Activated CD8-positive, alpha-beta memory T cell treated with anti-CD3 and anti-CD28 coated beads, Interleukin-2, amount 50 U/mL, for 1 hour (primary cell): ENCODE measurements around the gene TDRD9.
"Not testable (repeated sequence)": the region's sequence is repeated elsewhere in the genome, so short reads cannot be mapped to it uniquely, and the experiment has no call there.

ENCODE experiments used
- DNase-seq: peaks from one replicate; pipeline ENCODE4 v3.0.0-alpha.2; 2020; ENCODE audit errors: extremely low read depth

Gene TDRD9, protein sequence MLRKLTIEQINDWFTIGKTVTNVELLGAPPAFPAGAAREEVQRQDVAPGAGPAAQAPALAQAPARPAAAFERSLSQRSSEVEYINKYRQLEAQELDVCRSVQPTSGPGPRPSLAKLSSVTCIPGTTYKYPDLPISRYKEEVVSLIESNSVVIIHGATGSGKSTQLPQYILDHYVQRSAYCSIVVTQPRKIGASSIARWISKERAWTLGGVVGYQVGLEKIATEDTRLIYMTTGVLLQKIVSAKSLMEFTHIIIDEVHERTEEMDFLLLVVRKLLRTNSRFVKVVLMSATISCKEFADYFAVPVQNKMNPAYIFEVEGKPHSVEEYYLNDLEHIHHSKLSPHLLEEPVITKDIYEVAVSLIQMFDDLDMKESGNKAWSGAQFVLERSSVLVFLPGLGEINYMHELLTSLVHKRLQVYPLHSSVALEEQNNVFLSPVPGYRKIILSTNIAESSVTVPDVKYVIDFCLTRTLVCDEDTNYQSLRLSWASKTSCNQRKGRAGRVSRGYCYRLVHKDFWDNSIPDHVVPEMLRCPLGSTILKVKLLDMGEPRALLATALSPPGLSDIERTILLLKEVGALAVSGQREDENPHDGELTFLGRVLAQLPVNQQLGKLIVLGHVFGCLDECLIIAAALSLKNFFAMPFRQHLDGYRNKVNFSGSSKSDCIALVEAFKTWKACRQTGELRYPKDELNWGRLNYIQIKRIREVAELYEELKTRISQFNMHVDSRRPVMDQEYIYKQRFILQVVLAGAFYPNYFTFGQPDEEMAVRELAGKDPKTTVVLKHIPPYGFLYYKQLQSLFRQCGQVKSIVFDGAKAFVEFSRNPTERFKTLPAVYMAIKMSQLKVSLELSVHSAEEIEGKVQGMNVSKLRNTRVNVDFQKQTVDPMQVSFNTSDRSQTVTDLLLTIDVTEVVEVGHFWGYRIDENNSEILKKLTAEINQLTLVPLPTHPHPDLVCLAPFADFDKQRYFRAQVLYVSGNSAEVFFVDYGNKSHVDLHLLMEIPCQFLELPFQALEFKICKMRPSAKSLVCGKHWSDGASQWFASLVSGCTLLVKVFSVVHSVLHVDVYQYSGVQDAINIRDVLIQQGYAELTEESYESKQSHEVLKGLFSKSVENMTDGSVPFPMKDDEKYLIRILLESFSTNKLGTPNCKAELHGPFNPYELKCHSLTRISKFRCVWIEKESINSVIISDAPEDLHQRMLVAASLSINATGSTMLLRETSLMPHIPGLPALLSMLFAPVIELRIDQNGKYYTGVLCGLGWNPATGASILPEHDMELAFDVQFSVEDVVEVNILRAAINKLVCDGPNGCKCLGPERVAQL (N-terminal part only)

DNA sequence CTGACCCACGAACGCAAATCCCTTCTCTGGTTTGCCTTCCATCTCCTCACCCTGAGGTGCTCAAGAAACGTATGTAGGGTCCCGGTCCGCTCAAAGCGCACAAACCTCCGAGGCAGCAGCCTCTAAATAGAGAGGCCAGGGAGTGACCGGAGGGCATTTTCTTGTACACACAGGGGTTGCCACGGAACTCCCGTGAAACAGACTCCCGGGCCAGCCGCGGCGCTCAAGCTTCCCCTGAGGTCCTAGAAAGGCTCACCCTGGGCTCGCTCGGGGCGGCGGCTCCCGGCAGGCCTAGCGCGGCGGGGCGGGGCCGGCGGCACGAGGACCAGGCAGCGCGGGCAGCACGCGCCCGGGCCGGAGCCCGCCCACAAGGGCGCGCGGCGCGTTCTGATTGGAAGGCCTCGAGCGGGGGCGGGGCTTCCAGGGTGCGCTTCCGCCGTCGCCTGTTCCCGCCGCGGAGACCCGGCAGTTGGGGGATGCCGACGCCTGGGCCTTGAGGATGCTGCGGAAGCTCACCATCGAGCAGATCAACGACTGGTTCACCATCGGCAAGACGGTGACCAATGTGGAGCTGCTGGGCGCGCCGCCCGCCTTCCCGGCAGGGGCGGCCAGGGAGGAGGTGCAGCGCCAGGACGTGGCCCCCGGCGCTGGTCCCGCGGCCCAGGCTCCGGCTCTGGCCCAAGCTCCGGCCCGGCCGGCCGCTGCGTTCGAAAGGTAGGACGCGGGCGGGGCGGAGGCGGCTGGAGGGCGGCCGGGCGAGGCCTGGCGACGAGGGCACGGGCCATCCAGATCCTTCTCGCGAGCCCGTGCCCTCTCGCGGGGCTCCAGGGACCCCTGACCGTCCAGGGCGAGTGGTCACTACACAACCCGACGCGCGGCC lies at the start of gene TDRD9:
TDRD9 (plus strand) TSS at position 446 of the 880 bp plus-strand sequence; CDS start at position 500, 54 bp downstream.
- DNase-seq: no peak

DNA sequence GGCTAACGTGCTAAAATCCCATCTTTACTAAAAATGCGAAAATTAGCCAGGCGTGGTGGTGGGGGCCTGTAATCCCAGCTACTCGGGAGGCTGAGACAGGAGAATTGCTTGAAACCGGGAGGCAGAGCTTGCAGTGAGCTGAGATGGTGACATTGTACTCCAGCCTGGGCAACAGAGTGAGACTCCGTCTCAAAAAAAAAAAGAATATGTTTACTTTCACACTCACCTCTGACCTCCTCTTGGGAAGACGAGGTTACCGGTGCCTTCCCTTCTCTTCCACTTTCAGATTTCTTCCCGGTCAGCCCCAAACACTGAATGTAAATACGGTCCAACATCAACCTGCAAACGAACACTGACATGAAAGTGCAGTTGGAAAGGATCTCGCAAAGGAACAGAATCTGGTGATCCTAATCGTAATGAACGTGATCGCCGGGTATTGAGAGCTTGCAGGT lies 49.1 kb upstream of the TDRD9 start:
- DNase-seq: no peak

DNA sequence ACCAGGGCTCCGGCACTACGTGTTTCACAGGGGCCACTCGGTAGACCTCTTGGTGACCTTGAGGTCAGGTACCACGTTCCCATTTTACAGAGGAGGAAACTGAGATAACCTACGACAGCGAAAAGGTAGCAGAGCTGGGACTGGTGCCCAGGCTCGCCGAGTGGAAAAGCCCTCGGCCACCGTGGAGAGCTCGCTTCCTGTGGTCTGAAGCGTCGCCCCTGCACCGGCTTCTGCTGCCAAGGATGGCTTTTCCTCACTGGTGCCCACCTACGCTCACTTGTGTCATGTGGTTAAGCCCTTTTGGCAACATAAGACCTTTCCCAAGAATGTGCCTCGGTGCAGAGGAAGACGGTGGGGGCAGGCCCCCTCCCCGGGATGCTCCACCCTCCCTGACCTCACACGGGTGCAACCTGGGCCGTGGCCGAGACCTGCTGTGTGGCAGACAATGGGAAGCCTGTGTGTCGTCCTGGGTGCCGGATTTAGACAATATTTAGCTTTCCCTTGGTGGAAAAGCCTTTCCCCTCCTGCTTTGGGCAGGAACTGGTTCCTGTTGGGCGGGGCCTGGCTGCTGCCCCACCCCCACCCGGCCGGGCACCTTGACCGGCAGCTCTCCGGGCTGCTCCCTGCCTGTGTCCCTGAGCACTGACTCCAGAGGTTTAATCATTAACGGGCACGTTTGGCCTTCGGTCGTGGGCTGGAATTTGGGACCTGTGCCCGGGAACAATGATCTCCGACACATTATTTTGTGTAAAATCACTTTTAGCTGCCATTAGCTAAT lies 48.5 kb upstream of the TDRD9 start:
- DNase-seq: no peak

DNA sequence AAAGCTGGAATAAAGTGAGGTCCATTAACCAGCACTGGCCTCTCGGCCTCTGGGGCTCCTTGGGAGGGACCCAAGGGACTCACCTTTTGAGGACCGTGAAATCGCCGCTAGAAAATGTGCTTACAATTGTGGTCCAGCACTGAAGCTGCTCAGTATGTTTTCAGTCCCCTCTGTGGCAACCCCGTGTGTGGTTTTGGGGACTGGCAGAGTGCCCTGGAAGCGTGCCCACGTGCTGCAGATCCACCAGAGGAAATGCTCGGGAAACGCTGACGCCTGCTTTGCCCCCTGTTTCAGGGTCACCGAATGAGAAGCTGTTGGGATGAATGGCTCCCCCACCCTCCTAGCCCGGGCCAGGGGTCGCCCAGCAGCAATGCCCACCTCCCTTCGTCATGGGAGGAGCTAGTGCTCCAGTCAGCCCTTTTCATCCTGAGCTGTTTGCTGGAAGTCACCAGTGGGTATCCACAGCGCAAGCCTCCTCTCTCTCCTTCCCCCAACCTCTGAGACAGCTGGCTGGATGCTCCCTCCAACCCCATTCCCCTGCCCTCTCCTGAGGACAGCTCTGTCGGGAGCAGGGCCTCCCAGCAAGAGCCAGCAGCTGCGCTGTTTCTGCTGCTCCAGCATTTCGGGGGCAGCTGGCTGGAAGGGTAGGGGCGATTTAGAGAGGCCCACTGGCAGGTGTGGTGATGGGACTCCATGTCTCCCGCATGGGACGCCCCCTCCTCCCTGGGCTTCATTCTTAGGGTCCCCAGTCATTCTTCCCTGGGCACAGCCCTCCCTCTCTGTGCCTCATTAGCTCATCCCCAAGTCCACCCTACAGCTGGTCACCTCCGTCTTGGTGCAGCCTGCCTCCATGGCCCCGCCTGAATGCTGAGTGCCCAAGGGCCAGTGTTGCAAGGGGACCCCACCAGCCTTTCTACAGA lies 47.6 kb upstream of the TDRD9 start:
- DNase-seq: no peak

DNA sequence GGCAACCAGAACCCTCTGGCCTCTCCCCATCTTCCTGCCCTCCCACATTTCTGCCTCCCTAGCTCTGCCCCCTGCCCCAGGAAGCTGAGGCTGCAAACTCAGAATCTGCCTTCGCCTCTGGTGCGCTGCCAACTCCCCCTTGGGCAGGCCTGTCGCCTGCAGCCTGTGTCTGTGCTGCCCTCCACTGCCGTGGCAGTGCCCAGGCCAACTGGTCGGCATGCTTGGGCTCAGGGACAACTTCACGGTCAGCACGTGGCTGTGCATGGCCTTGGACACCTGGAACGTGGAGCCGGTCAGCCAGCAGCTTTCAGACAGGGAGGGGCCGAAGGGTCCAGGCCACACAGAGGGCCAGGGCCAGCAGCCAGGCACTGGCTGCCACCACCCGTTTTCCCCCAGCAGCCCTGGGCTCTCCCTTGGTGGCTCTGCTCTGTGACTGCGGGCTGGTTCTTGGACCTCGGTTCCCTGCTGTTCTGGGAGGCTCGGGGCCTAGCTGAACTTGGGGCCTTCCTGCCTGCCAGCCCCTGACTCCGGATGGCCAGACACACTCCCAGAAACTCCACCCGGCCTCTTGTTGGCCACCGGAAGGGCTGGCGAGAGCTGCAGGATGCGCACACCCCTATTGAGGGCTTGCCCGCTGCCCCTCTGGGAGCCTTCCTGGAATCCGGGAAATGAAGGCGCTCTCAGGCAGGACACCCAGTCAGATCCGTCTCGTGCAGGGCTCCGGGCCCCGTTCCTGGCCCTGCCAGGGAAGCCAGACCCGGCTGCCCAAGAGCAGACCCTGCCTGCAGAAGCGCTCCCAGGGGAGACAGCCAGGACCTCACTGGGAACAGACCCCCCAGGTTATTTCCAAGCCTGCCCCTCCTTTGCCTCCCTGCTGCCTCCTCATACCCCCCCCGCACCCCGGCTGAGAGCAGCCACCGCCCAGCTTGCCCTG lies 46.7 kb upstream of the TDRD9 start:
- DNase-seq: no peak

DNA sequence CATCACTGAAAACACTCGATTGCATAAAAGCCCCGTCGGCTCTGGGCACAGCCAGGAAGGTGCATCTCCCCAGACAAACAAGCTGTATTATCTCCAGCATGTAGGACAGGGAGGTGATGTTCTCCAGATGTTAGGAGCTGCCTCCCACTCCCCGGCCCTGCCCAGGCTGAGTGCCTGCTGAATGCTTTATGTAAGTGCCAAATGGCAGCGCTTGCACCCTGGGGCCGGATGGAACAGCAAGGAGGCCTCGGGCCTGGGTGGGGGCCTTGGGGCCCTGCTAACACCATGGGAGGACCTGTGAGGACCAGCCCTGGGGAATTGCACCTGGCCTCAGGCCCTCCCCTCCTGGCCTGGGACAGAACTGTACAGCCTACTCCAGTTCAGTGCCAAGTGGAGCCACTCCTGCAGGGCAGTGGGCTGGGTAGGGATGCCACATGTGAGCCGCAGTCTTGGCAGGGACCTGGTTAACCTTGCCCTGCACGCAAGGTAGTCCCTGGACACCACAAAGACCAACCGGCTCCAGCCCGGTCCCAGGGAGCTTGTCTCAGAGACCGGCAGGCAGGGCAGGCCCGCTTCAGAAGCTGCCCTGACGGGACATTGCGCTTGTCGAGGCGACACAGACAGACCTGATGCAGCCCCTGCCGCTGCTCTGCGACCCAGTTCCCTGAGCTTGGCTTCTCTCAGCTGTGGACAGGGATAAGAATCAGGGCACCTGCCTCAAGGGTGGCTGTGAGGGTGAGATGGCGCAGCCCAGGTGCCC lies 45.6 kb upstream of the TDRD9 start:
- DNase-seq: no peak

DNA sequence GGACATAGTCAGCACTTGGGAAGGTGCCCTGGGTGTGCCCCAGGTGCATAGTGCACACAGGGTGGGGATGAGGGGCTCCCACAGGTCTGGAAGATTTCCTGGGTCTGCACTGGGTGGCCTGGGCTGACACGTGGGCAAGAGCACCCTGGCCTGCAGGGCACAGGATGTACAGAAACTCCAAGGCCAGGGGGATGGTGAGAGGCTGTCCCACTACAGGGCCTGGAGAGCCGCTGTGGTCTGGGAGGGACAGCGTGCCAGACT lies 45.1 kb upstream of the TDRD9 start:
- no peak for DNase-seq

DNA sequence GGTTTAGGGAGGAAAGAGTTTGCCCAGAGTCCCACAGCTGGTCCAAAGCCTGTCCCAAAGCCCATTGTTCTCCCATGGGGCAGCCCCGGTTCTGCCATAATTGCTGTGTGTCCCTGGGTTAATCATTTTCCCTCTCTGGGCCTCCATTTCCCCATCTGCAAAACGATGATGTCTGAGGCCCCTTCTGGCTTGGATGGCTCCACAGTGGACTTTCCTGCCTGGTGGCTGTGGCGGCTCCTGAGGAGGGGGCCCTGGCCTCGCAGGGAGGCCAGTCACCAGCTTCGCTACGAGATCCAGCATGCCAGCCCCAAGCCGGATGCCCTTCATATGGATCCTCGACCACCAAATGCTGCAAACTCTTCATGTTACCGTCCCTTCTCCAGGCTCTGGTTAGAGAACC lies 43.4 kb upstream of the TDRD9 start:
- no peak for DNase-seq

DNA sequence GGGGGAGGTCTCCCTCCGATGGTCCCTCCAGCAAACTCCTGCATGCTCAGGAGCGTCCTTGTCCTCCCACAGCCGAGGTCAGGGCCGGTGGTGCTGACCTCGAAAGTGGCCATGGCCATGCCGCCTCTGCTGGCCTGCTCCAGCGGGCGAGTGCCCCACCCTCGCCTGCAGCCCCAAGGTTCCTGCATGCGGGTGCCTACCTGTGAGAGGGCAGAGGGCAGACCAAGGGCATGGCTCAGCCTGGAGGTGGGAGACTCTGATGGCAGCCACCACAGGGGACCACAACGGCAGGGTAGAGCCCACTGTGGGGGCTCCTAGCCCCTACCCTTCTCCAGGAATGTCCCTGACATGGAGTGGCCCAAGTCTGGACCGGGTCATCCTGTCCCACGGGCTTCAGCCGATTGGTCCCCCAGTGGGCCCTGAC lies 42.7 kb upstream of the TDRD9 start:
- DNase-seq: no peak

DNA sequence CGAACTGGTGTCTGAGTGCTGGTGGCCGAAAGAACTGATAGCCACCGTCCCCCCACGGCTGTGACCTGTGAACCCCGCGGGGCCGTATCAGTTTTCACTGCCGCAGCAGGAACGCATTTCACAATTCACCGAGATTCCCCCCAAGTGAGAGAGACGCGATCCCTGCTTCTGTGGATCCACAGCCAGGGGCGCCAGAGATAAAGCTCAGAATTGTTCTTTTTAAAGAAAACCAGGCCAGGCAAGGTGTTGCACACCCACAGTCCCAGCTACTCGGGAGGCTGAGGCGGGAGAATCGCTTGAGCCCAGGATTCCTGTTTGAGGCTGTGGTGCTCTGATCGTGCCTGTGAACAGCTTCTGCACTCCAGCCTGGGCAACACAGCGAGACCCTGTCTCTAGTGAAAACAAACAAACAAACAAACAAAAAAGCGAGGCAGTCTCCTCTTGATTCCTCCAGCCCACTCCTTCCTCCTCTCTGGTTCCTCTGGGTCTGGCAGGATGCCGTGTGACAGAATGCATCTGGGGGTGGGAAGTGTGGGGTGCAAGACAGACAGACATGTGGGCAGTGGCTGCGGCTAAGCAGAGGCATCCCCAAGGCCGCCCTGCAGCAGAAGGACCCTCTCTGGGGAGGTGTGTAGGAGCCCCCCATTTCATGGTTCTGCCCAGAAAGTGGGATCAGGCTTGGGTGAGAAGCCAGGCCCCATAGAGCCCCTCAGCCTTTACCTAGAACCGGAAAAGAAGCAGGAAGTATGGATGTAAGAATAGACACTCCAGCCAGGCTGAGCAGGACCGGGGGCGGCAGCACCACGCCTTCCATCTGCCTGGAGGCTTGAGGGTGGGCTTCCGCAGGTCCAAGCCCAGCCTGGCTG lies 41.7 kb upstream of the TDRD9 start:
- DNase-seq: no peak

DNA sequence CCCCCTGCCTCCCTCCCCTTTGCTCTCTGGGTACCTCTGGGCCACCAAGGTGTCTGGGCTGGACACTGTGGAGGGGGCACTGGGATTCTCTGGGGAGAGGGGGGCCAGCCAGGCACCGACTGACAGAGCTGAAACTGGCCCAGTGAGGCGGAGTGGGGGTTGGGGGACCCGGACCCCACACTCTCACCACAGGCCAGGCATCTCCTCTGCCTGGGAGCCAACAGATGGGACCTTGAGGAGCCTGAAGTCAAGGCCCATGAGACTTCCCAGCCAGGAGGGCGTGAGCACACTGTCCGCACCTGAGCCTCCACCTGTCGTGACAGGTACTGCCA lies 41.1 kb upstream of the TDRD9 start:
- DNase-seq: no peak

DNA sequence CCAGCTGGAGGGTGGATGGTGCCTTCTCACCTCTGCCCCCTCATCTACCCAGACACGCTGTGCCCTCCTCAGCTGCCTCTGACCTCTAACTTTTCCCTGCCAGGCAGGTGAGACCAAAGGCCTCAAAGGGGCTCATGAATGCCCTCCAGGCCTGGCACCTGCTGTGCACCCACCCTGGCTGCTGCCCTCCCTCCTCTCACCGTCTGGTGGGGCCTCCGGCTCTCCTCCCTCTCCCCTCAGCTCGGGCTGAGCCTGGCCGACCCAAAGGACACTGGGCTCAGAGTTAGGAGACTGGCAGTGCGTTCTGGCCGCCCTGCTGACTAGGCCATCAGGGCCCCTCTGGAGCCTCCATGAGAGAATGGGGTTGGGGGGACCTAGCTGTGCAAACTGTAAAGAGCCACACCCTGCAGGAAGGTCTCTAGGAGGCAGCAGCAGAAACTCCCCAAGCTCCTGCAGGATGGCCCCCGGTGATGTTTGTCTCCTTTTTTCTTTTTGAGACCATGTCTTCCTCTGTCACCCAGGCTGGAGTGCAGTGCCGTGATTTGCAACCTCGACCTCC lies 40.6 kb upstream of the TDRD9 start:
- DNase-seq: no peak

DNA sequence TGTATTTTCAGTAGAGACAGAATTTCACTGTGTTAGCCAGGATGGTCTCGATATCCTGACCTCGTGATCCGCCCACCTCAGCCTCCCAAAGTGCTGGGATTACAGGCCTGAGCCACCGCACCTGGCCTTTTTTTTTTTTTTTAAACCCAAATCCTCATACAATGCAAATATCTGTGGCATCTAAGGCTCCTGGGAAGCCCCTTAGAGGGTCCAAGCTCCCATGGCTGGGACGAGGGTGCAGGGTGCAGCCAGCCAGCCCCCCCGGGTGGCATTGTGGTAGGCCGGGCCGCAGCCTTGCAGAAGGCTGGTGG lies 39.3 kb upstream of the TDRD9 start:
- not testable (repeated sequence) for DNase-seq

DNA sequence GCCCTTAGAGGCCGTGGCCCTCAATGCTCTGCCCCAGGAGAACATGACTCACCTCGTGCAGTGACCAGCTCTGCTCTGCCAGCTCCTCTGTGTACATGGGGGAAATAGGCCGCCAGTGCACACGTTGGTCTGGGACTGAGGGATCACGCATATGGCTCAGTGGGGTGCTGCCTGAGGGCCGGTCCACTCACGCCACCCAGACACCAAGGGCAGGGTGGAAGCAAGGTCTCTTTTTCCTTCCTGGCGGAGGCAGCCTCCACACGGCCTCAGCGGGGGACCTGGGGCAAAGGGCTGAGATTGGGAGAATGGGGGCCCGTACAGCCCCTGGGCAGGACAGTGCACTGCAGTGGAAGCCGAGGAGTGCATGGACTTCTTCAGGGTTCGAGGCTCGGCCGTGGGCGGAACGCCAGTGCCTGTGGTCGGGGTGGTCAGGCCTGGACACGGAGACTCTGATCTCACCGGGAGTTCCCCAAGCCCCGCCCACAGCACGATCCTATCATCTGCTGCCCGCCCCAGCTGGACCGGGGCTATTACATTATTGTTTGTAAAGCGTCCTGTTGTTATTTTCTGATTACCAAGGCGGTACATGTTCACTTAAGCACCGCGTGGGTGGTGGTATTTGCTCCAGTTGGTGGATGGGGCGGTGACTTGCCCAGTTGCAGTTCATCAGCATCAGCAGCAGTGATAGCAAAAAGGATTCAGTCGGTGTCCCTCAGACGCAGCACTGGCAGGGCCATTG lies 38.8 kb upstream of the TDRD9 start:
- DNase-seq: no peak

DNA sequence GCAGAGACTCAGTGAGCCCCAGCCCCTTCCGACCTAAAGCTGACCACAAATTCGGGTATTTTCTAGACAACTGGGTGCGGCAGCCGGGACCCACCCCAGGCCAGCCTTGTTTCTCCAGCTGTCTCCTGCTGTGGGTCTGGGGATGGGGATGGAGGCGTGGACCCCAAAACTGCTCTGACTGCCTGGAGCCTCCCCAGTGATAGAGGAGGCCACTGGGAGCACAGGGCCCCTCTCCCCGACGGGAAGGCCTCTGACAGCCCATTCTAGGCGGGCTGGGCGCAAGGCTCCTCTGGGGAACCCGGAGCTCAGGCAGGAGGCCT lies 38.2 kb upstream of the TDRD9 start:
- no peak for DNase-seq
